Neural progenitor cell (in vitro differentiated cells): ENCODE data around the gene CREBBP. TPM values are rescaled to one million over a fixed set of nuclear protein-coding genes. Genes with fewer than 3 reads are reported as not detected.
"Not testable (repeated sequence)": the region's sequence is repeated elsewhere in the genome, so short reads cannot be mapped to it uniquely, and the experiment has no call there.

Source experiments
- DNase-seq: peaks from one replicate; pipeline ENCODE4 v3.0.0-alpha.2; 2016; ENCODE audit warnings: low spot score
- H2AFZ ChIP-seq: fragments of 200-600 bp; sonication (generic); replicated peaks from 2 replicates; pipeline ENCODE4 v1.6.1; 2016; ENCODE audit warnings: antibody characterized with exemption
- H3F3A ChIP-seq: fragments of 200-600 bp; sonication (generic); 2 replicates; pipeline ENCODE4 v1.6.1; 2016; ENCODE audit warnings: antibody characterized with exemption, low read depth
- H3K27ac ChIP-seq: fragments of 200-600 bp; sonication (generic); 2 replicates; pipeline ENCODE4 v1.5.1; 2016; ENCODE audit warnings: mild to moderate bottlenecking
- H3K27me3 ChIP-seq: fragments of 200-600 bp; sonication (generic); 2 replicates; pipeline ENCODE4 v1.6.1; 2016; ENCODE audit warnings: mild to moderate bottlenecking, moderate library complexity
- H3K36me3 ChIP-seq: fragments of 200-600 bp; sonication (generic); 2 replicates; pipeline ENCODE4 v1.5.1; 2016
- H3K4me1 ChIP-seq: fragments of 200-600 bp; sonication (generic); 2 replicates; pipeline ENCODE4 v1.6.1; 2016; ENCODE audit warnings: mixed run types
- H3K4me2 ChIP-seq: fragments of 200-600 bp; sonication (generic); 2 replicates; pipeline ENCODE4 v1.6.1; 2016
- H3K4me3 ChIP-seq: fragments of 200-600 bp; sonication (generic); 2 replicates; pipeline ENCODE4 v1.5.1; 2016
- H3K79me2 ChIP-seq: fragments of 200-600 bp; sonication (generic); 2 replicates; pipeline ENCODE4 v1.6.1; 2016; ENCODE audit warnings: low read depth
- H3K9ac ChIP-seq: fragments of 200-600 bp; sonication (generic); 2 replicates; pipeline ENCODE4 v1.6.1; 2016
- H3K9me3 ChIP-seq: fragments of 200-600 bp; sonication (generic); 2 replicates; pipeline ENCODE4 v1.5.1; 2016; ENCODE audit warnings: low read depth
- H4K20me1 ChIP-seq: fragments of 200-600 bp; sonication (generic); 2 replicates; pipeline ENCODE4 v1.6.1; 2016; ENCODE audit warnings: low read depth
- H3K27ac Mint-ChIP-seq: 3 replicates; pipeline ENCODE4 v1.8.0; 2021; ENCODE audit warnings: mixed read lengths
- H3K27me3 Mint-ChIP-seq: 2 replicates; pipeline ENCODE4 v1.8.0; 2022; ENCODE audit warnings: low read depth, mild to moderate bottlenecking, inconsistent platforms, moderate library complexity, mixed read lengths; ENCODE audit not compliant: insufficient read depth
- H3K36me3 Mint-ChIP-seq: 3 replicates; pipeline ENCODE4 v1.8.0; 2021; ENCODE audit warnings: mixed read lengths
- H3K4me1 Mint-ChIP-seq: 3 replicates; pipeline ENCODE4 v1.8.0; 2021; ENCODE audit warnings: mixed read lengths
- H3K4me3 Mint-ChIP-seq: 3 replicates; pipeline ENCODE4 v1.8.0; 2021; ENCODE audit warnings: mild to moderate bottlenecking, moderate library complexity, mixed read lengths
- H3K9me3 Mint-ChIP-seq: 3 replicates; pipeline ENCODE4 v1.8.0; 2020; ENCODE audit warnings: mixed read lengths
- EZH2 ChIP-seq: fragments of 200-600 bp; sonication (generic); IDR thresholded peaks from 2 replicates; pipeline ENCODE4 v1.6.1; 2017; ENCODE audit warnings: antibody characterized with exemption, mild to moderate bottlenecking, moderate library complexity
- EZH2phosphoT487 ChIP-seq: fragments of 200-600 bp; sonication (generic); IDR thresholded peaks from 2 replicates; pipeline ENCODE4 v1.6.1; 2017; ENCODE audit warnings: antibody characterized with exemption
- total RNA-seq: library from RNA; depleted of rRNA; stranded (reverse); fragments of >200 nt; gene quantifications from 2 replicates; pipeline ENCODE4 v1.2.3, GENCODE V29; 2015; ENCODE audit warnings: low replicate concordance
- TF ChIP-seq, protein P1 (sequence below): fragments of 200-600 bp; sonication (generic); IDR thresholded peaks from 2 replicates; pipeline ENCODE4 v1.5.1; 2017; ENCODE audit warnings: antibody characterized with exemption, mild to moderate bottlenecking

The CREBBP gene
- total RNA-seq, 1 donor from 2014 or later: 60.6 TPM

- Mint-ChIP-seq H3K27ac (peak within 1 kb of the TSS; percentile 14), H3K27me3 (peaks cover 4% of the 10 kb centered on the region), H3K4me1 (peaks cover 21% of the 10 kb centered on the region), H3K4me3 (peak within 1 kb of the TSS; percentile 96), H3K9me3 (no peaks in the 10 kb centered on the region), H3K36me3 (peaks cover 10% of the 10 kb centered on the region)
- Histone ChIP-seq H3K27ac (no peak within 1 kb of the TSS), H3K79me2 (peaks cover 48% of the 10 kb centered on the region), H3K9me3 (no peaks in the 10 kb centered on the region), H3F3A (peaks cover 7% of the 10 kb centered on the region), H3K9ac (peak within 1 kb of the TSS; percentile 76), H3K36me3 (no peaks in the 10 kb centered on the region), H3K4me2 (peak within 1 kb of the TSS; percentile 86), H2AFZ (peak within 1 kb of the TSS; percentile 96), H4K20me1 (peaks cover 31% of the 10 kb centered on the region), H3K4me1 (peaks cover 7% of the 10 kb centered on the region), H3K4me3 (peak within 1 kb of the TSS; percentile 84), H3K27me3 (no peaks in the 10 kb centered on the region)
- peak; percentile 90 for DNase-seq
- no peak for TF ChIP-seq EZH2
- TF ChIP-seq EZH2phosphoT487: no peak
- TF ChIP-seq, protein P1, sequence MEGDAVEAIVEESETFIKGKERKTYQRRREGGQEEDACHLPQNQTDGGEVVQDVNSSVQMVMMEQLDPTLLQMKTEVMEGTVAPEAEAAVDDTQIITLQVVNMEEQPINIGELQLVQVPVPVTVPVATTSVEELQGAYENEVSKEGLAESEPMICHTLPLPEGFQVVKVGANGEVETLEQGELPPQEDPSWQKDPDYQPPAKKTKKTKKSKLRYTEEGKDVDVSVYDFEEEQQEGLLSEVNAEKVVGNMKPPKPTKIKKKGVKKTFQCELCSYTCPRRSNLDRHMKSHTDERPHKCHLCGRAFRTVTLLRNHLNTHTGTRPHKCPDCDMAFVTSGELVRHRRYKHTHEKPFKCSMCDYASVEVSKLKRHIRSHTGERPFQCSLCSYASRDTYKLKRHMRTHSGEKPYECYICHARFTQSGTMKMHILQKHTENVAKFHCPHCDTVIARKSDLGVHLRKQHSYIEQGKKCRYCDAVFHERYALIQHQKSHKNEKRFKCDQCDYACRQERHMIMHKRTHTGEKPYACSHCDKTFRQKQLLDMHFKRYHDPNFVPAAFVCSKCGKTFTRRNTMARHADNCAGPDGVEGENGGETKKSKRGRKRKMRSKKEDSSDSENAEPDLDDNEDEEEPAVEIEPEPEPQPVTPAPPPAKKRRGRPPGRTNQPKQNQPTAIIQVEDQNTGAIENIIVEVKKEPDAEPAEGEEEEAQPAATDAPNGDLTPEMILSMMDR: no peak
Observed at GRCh38 chr16:3717235-3718018, 163.1 kb downstream of the CREBBP start, which contains the start of gene TRAP1. TSS of gene TRAP1 (minus strand) at chr16:3717524. CDS start at chr16:3717508, 16 bp downstream.

GRCh38 chr16:3716831-3717234 is 163.7 kb downstream of the CREBBP start:
- no peak overlapping the region for H3K27ac Mint-ChIP-seq
- H3K9me3 Mint-ChIP-seq: no peaks in the 10 kb centered on the region
- peak overlapping the region; percentile 84 for H3K4me3 ChIP-seq
- H3K4me1 Mint-ChIP-seq: peaks cover 23% of the 10 kb centered on the region
- peaks cover 4% of the 10 kb centered on the region for H3K27me3 Mint-ChIP-seq
- H3K4me1 ChIP-seq: peaks cover 7% of the 10 kb centered on the region
- H3K4me3 Mint-ChIP-seq: peak overlapping the region; percentile 96
- H3K27me3 ChIP-seq: no peaks in the 10 kb centered on the region
- peak; percentile 63 for DNase-seq
- peaks cover 12% of the 10 kb centered on the region for H3K36me3 Mint-ChIP-seq
- H3K4me2 ChIP-seq: peak overlapping the region; percentile 86
- peaks cover 7% of the 10 kb centered on the region for H3F3A ChIP-seq
- peak overlapping the region; percentile 96 for H2AFZ ChIP-seq
- peaks cover 34% of the 10 kb centered on the region for H4K20me1 ChIP-seq
- no peak overlapping the region for H3K27ac ChIP-seq
- H3K79me2 ChIP-seq: peaks cover 53% of the 10 kb centered on the region
- TF ChIP-seq EZH2phosphoT487: peak; percentile 27
- TF ChIP-seq EZH2: no peak
- TF ChIP-seq, protein P1: no peak
- no peaks in the 10 kb centered on the region for H3K9me3 ChIP-seq
- H3K9ac ChIP-seq: peak overlapping the region; percentile 72
- no peaks in the 10 kb centered on the region for H3K36me3 ChIP-seq

GRCh38 chr16:3715430-3715829 is 165.1 kb downstream of the CREBBP start:
- Mint-ChIP-seq H3K27me3 (peaks cover 4% of the 10 kb centered on the region), H3K36me3 (peaks cover 16% of the 10 kb centered on the region), H3K4me1 (peaks cover 23% of the 10 kb centered on the region), H3K9me3 (no peaks in the 10 kb centered on the region), H3K27ac (no peak overlapping the region), H3K4me3 (no peak overlapping the region)
- Histone ChIP-seq H4K20me1 (peaks cover 44% of the 10 kb centered on the region), H3K9ac (no peak overlapping the region), H3K4me3 (no peak overlapping the region), H3K9me3 (no peaks in the 10 kb centered on the region), H3K27me3 (no peaks in the 10 kb centered on the region), H3F3A (peaks cover 7% of the 10 kb centered on the region), H3K79me2 (peaks cover 67% of the 10 kb centered on the region), H2AFZ (no peak overlapping the region), H3K4me2 (no peak overlapping the region), H3K36me3 (no peaks in the 10 kb centered on the region), H3K4me1 (peaks cover 7% of the 10 kb centered on the region), H3K27ac (no peak overlapping the region)
- DNase-seq: no peak
- no peak for TF ChIP-seq EZH2phosphoT487

GRCh38 chr16:3714378-3714777 is 166.1 kb downstream of the CREBBP start:
- not testable (repeated sequence) for H3K27ac Mint-ChIP-seq, H3K4me3 Mint-ChIP-seq
- peaks cover 44% of the 10 kb centered on the region for H4K20me1 ChIP-seq

More at GRCh38 chr16:3714378-3714777, 166.1 kb downstream of the CREBBP start:
- not testable (repeated sequence) for H3K4me3 ChIP-seq, H3K27me3 ChIP-seq, H3F3A ChIP-seq, H3K9ac ChIP-seq, H3K9me3 ChIP-seq, H3K9me3 Mint-ChIP-seq, H2AFZ ChIP-seq, H3K27ac ChIP-seq, H3K4me2 ChIP-seq, H3K36me3 ChIP-seq, H3K4me1 ChIP-seq, H3K27me3 Mint-ChIP-seq, DNase-seq
- peaks cover 77% of the 10 kb centered on the region for H3K79me2 ChIP-seq
- Mint-ChIP-seq H3K4me1 (peaks cover 23% of the 10 kb centered on the region), H3K36me3 (peaks cover 21% of the 10 kb centered on the region)
